C1 segment of cervical spinal cord (tissue), 14 donors: Measurements from ENCODE around the gene PF4V1.
"Not testable (repeated sequence)": the region's sequence is repeated elsewhere in the genome, so short reads cannot be mapped to it uniquely, and the experiment has no call there.

Experiments used
- DNase-seq, 14 donors: peaks; one replicate each; lab custom pipeline; 2025; lab: John Stamatoyannopoulos, UW

The PF4V1 gene

DNA sequence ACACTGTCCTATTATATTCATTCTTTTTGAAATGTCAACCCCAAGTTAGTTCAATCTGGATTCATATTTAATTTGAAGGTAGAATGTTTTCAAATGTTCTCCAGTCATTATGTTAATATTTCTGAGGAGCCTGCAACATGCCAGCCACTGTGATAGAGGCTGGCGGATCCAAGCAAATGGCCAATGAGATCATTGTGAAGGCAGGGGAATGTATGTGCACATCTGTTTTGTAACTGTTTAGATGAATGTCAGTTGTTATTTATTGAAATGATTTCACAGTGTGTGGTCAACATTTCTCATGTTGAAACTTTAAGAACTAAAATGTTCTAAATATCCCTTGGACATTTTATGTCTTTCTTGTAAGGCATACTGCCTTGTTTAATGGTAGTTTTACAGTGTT lies 17.7 kb downstream of the PF4V1 start:
- no peak for DNase-seq

DNA sequence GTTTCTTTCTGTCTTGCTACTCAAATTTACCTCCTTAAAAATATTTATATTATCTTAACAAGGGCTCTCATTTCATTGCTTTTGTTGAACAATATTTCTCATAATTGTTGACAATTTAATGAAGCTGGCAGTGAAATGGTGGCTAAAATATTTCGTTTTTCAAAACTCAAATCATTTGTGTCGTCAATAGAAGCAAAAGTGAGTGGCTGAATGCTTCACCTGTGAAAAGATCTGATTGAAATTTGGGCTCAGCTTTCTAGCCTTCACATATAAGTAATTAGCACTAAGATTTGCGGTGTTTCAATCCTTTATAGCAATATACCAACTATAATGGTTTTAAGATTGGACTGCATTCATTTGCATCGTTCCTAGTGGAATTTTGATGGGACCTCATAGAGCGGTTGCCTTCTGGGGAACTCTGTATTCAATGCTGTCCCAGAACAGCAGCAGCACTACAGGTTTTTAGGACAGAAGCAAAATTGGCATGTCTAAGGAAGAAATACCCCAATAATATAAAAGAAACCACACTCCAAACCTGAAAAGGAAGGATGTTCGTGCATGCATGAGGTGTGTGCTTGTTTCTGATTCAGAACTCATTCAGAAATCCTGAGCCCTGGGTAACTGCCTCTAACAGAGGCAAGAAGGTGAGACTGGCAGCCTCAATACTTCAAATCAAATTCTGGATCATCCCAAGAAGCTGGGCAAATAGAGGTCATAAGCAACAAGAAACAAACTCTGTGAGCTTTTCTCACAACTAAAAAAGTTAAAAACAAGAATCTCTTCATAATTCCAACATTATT lies 18.6 kb downstream of the PF4V1 start:
- DNase-seq = no peak

DNA sequence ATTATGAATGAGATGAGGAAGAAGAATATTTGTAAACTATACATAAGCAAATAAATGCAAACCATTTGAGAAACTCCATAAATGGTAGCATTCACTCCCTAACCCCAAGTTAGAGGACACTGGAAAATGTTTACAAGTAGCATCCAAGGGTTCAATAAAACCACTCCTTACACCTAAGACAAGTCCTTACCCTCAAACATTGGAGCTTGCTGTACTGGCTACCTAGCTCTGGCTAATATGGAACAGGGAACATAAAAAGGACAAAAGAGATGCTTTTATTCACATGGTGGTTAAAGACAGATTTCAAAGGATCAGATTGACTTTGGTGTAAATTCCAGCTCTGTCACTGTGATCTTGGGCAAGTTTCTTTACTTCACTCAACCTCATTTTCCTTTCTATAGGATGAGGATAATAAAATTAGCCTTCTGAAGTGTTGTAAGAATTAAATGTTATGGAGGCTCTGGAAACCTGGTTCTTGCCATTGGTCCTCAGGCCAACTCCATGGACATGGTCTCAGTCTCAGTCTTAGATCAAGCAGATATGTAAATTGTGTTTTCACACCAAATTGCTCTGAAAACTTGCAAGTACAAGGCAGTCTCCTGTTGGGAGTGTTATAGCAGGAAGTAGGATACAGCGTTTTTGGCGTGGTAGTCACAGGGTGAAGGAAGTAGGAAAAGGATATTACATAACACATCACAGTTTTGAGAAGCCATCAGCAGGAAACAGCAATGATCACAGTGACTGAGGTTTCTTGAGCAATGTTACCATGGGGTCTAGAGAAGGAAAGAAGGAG lies 19.4 kb downstream of the PF4V1 start:
- DNase-seq = no peak

DNA sequence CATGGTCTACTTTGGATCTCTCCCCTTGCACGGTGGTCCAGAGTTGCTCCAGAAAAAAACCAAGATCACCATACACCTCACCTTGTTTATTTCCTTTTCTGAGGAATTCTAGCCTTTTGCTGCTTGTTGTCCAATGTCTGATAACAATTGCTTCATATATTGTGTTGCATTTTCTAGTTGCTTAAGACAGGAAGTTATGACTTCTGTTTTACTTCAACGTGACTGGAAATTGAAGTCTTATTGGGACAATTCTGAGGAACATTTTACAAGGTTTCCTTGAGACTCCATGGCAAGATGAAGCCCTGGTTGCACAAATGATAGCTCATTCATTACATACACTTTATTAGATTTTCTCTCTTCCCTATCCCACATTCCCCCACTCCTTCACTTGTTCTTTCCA lies 21.3 kb downstream of the PF4V1 start:
- no peak for DNase-seq

DNA sequence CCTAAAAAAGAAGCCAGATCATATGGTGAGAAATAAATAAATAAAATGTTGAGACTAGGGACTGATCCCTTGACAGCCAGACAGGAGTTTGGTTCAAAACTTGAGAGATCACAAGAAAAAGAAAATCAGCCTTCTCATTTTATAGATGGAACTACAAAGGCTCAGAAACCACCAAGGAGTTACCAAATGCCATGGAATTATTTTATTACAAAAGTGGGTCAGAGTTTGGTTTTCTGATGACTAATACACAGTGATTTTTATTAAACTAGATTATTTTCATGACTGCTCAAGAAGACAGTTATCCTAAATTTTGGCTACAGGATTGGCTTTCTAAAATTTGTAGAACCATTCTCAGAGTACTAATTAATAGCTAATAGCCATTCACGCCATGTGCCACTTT lies 22.3 kb downstream of the PF4V1 start:
- no peak for DNase-seq

DNA sequence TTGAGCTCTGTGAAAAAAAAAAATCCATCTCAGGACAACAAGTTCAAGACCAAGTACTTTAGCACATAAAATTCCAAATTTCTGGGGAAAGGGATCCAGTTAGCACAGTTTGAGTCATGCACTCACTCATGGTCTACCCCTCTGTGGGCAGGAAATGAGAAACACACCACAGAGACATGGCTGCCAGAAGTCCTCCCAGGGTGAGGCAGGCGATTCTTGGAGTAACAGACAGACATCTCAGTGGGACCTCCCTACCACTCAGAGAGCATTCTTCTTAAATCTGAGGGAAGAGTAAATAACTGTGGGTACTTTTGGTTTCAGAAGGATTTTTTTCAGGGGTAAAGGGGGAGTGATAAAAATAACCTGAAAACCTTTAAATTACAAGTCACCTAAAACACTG lies 30.2 kb downstream of the PF4V1 start:
- DNase-seq = no peak

DNA sequence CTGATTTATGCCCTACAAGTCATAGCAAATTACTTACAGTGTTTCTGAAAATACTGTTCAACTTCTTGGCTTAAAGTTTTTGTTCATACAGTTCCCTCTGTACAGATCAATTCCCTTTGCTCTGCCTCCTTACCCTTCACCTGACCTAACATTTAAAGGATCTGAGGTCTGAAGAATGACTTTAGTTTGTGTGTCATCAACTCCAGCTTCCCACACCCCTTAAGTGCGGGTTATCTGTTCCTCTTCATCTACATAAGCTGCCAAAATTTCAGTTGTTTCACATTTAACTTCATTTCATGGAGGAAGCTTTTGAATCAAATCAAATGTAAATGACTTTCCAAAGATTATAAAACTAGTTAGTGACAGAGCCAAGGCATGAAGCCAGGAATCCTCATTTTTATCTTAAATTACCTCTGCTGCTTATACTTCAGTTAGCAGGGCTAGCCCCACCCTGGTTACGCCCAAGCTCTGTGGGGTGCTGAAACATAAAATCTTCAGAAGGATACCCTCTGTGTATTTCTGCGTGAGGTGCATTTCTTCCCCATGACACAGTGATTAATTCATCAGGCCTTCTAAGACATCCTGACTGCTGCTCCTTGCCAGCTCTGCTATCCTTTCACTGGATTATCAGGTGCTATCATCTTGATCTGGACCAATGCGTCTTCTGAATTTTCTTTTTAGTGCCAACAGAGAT lies 32.6 kb downstream of the PF4V1 start:
- no peak for DNase-seq

DNA sequence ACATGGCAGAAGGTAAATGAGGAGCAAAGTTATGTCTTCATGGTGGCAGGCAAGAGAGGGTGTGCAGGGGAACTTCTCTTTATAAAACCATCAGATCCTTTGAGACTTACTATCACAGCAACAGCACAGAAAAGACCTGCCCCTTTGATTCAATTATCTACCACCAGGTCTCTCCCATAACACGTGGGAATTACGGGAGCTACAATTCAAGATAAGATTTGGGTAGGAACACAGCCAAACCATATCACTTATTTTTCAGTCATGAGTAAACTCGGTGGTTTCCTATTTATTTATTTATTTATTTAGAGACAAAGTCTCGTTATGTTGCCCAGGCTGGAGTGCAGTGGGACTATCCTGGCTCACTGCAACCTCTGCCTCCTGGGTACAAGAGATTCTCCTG lies 38.2 kb downstream of the PF4V1 start:
- DNase-seq = no peak

DNA sequence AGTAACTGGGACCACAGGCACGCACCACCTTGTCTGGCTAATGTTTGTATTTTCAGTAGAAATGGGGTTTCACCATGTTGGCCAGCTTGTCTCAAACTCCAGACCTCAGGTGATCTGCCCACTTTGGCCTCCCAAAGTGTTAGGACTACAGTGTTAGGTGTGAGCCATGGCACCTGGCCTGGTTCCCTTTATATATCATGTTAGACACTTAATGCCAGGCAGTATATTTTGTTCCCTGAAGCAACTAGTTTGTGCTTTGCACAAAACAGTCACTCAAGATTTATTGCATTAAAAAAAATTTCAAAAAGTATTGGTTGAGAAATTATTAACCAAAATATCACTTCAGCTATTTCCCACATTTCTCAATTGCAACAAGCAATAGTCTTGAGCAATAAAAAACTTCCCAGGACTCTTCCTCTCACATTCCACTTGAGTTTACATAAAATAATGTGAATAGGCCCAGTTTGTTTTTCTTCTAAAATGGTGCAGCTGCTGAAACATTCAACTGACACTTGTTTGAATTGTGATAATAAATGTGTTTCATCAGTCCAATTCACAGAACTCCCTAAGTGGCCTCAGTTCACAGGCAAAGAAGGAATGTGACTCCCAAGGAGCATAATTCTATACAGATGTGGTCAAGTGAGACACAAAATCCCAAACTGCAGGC lies 38.8 kb downstream of the PF4V1 start:
- DNase-seq = no peak

DNA sequence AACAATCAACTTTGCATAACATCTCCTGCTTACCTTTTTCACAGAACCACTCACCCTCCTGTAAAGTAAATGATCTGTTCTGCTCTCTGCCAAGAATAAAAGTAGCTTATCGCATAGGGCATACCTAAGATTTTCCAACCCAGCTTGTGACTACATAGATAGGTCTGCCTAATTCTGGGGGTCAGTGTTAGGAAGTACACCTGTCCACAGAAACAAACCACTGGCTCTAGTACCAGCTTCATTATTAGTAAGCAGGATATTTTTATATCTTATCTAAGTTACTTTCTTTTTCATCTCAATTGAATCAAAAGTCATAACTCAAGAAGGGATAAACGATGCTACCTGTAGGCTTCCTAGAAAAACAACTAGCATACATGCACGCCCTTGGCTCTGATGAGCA lies 39.9 kb downstream of the PF4V1 start:
- DNase-seq = no peak

DNA sequence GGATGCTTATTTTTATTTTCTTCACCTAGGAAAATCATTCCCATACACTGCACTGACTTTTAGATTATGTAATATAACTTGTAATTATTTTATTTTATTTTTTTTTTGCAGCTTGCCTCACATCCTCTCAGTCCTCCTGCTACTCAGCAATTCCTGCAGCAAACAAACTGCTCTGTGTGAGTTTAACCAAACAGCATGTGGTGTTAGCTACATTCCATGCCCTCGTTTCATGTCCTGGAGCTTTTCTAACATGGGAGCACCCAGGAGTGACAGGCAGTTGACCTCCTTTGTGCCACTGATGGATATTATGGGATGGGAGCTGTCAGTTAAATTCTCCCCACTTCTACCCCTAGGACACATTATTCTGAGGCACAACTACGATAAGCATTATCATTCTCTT lies 40.9 kb downstream of the PF4V1 start:
- DNase-seq = no peak

DNA sequence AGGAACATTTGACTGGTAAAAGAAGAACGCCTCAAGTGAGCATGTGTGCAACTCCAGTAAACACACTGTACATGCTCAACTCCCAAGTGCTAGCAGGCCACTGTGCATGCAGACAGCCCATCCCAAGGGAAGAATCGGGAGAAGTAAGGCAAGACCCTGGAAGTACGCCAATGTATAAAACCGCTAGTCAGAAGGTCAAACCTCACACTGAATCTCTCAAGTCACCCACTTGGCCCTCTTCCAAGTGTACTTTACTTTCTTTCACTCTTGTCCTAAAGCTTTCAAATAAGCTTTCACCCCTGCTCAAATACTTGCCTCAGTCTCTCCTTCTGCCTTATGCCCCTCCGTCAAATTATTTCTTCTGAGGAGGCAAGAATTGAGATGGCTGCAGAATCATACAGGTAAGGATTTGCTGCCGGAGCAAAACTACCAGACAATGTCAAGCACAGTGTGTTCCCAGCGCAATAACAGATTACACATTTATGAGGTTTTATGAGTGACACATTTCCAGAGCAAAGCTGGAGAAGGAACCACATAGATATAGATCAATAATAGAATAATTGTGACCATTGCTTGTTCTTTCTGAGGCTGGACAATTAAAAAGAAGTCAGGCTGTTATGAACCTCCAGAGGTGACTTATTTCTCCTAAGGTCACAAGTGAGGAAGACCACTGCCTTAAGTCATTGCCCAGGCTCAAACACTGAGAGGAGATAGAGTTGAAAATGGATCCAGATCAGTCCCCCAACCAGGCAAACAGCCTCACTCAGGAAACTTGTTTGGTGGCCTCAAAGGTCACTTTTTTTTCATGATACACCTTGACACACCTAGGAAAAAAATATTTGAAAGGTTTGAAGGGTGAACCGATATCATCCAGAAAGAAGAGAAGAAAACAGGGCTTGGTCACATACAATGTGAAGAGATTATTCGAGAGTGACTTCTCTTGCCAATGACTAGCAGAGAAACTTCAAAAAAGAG lies 42.4 kb downstream of the PF4V1 start:
- no peak for DNase-seq

DNA sequence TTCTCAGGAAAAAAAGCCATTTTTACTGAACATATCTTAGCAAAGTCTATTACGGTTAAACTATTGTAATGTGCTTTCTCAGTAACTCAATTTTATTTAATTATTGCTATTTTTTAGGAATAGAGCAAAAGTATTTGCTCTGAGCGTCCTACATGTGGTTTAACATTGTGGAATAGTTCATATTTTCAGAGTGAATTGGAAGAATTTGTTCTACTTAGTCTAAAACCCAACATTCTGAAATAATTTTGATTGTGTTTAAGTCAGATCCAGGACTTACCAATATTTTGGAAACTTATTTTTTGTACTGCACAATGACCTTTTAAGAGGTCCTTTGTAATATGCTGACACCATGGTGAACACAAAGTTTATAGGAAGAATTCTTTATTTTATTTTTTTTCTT lies 43.3 kb downstream of the PF4V1 start:
- DNase-seq = no peak

DNA sequence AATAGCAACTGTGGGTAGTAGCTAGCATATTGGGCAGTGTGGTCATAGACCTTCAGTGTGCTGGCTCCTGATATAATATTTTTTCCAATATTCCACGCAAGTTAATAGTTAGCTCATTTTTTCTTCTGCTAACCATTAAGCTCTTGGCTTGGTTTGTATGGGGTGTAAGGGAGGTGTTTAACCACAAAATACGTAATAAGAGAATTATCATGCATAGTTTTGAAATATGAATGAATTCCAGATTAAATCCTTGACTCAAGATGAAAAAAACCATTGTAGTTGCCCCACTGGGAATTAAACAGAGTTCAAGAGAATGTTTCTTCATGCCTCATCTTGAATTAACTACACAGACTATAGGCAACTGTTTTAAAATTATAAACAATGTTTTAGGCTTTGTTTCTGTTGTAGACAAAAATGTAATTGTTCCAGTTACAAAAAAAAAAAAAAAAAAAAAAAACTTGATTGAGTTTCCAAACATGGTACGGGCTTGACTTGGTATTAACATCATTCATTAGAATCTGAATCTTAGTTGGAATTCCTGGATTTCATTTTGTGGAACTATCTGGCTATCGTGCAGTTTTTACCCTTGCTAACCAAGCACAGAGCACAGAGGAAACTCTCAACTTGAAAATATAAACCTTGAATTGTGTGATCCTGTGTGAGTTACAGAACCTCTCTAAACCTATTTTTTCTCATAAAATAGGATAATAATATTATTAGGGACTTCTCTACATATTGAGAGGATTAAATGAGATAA lies 44.5 kb downstream of the PF4V1 start:
- DNase-seq = no peak

DNA sequence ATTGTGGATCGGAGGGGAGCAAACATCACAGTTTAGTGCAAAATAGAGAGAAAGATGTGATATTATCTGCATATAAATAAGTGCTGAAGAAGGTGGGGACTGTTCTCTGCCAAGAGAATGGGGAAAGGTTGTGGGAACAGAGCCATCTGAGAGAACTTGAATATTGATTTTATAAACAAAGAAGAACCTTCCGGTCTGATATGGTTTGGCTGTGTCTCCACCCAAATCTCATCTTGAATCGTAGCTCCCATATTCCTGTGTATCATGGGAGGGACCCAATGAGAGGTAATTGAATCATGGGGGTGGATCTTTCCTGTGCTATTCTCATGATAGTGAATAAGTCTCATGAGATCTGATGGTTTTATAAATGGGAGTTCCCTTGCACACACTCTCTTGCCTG lies 46.2 kb downstream of the PF4V1 start:
- DNase-seq = not testable (repeated sequence)

DNA sequence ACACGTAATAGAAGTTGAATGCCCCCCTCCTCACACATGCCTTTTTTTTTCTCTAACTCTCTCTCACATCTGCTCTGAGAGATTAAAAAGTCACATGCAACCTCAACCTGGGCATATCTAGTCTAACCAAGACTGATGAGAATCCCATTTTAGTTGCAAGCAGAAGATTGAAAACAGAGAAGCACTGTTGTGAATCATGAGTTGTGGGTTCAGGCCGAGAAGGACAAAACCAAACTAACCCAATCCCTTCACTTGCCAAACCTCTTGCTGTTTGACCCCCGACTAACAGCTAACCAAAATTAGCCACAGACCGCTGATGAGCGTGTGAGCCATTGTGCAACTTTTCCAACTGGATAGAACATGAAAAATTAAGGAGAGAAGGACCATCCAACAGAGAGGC lies 47.9 kb downstream of the PF4V1 start:
- no peak for DNase-seq

DNA sequence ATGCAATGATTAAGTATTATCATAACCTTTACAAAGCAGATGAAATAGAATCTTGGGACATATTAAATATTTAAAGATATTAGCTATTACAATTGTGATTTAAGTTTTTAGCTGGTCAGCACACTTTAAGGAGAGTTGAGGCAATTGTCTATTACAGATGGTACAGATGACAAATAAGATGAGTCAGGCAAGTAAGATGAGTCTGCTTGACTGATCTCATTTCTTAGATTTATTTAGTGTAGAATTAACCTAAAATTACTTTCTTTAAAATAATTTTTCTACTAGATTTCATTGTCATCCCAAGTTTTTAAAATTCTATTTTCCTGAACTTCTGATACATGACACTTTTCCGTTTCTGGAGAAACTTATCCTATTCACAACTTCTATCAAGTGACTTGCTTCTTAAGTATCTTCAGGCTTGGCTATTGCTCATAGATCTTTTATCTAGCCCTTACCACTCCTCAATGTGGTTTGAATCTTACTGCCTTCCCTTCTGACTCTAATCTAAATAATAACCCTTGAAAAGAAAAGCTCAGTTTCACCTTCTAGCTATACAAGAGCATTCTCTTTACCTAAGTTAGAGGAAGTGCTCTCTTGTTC lies 49.0 kb downstream of the PF4V1 start:
- DNase-seq = no peak

DNA sequence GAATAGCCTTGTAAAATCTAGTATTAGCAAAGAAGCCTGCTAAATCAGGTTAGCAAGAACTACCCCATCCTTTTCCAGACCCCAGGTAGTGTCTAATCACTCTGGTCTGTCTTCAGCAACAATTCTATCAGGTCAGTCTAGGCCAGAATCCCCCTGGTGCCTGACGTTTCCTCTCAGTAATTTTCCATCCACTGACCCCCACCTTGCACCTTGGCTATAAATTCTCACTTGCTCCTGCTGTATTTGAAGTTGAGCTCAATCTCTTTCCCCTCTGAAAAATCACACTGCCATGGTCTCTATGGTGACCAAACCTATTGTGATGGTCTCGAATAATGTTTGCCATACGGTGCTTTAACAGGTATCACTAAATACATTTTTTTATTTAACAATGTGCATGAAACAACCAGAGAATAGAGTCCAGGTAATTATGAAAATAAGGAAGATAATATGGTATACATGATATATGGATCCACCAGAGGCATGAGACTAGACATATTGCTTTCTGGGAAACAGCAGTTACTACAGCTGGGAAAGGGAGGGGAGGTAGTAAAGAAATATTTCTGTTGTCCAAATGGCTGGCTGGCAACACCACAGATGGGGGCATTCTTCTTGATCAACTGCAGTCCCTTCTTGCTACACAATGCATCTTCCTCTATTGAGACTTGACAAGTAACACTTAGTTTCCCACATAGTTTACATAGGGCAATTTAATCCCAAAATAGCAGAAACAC lies 49.9 kb downstream of the PF4V1 start:
- no peak for DNase-seq
